NCI-H1930 (cell line): Measurements from ENCODE around the gene RCAN2.
A peak's percentile ranks its signal among the peaks of the same experiment; 100 is the strongest.
"Not testable (repeated sequence)": the region's sequence is repeated elsewhere in the genome, so short reads cannot be mapped to it uniquely, and the experiment has no call there.

Source experiments
- DNase-seq, 2 experiments: peaks; one replicate each; lab custom pipeline; 2025; lab: John Stamatoyannopoulos, UW

RCAN2 gene

DNA sequence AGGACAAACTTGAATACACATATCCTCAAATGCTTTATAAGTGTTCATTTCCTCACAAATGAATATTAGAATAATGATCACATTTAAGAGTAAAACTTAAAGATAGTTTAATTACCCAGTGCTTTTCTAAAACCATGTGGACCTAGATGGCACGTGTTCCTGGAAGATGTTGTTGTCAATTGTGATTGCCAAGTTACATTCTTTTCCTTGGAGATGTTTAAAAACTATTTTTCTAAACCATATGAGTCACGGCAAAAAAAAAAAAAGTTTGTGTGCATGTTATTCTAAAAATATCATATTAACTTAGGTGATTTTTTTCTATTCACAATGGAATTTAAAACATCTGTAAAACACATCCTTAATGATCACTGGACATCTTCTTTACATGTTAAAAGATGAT is 51.1 kb downstream of the RCAN2 start:
- DNase-seq = no peak

DNA sequence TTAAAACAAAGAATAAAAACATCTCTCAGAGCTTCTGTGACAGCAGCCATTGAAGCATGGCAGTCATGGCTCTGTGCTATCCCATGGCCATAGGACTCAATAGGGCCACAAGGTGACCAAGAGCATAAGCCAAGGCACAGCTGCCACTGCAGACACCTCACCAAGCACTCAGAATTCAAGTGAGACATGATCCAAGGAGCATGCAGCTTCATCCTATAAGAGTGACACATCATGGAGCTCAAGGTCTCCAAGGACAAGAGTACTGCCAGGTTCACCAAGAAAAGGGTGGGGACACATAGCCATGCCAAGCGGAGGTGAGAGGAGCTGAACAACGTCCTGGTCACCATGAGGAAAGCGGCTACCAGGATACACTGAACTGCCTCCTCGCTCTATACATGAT is 53.0 kb downstream of the RCAN2 start:
- no peak for DNase-seq

DNA sequence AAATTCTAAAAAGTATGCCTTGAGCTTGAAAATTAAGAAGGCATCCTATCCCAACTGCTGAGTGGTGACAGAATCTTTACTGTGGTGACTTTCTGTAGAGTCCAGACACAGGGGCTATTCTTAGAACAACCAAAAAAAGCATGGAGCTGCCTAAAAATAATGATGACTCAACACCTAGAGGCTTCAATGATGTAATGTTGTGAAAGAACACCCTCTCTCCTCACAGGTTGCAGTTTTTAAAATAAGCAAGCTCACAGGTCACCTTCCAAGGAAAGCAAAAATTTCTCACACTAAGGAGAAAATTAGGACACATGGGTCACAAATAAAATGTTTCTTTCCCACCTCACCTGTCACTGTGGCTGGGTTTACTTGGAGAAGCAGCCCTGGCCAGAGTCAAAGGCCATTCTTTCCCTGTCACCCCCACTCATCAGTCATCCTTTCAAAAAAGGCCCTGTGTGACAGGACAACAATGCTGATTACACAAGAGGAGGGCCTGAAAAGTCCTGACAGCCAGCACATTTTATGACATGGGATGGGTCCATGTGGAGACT is 53.5 kb downstream of the RCAN2 start:
- DNase-seq = no peak

DNA sequence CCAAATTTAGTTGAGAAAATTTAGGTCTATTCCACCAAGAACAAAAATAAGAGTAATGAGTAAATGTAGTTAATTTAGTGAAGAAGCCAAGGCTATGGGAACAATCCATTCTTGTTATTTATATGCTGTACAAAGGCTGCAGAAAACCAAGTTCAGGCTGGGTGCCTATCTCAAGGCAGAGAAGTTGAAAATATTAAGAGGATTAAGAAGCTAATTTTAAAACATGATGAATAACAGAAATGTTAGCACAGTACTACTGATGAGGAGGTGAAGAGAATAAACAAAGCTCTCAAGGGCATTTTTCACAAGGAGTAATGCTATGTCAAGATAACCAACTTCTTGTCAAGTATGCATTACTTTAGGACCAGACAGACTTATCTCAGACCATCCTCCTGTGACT is 68.6 kb downstream of the RCAN2 start:
- no peak for DNase-seq

DNA sequence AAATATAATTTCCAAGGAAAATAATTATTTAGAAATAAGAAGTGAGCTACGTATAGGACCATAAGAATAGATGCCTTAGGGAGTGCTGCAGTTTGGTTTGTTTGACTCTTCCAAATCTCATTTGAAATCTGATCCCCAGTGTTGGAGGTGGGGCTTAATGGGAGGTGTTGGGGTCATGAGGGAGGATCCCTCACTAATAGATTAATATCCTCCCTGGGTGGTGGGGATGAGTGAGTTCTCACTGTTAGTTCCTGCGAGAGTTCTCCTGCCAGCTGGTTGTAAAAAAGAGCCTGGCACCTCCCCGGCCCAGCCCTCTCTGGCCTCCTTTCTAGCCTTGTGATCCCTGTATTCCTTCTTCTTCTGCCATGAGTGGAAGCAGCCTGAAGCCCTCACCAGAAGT is 69.3 kb downstream of the RCAN2 start:
- DNase-seq = no peak

DNA sequence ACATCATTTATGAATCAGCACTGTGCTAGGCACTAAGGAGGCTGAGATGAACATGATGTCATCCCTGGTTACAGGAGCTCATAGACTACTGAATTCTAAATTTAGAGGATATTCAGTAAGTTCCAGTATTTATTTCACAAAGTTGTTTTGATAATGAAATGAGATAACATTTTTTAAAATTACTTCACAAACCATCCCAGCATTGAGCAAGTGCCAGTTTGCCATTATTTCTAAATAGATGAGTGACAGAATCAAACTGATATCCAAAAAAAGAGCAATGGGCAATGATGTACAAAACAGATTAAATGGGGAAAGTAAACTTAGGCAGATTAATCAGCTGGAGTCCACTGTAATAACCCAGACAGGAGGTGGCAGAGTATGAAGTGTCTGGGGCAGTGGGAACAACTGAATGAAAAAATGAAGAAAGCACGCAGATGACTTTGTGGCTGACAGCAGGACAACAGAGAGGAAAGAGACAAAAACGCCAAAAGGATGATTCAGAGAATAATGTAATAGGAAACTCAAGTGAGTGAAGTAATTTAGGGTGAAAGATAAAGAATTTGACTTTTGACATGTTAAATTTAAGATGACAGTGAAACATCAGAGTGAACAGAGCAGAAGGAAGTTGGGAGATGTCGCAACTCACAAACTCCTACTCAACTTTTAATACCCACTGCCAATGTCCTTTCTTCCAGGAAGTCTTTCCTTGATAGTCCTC is 70.2 kb downstream of the RCAN2 start:
- DNase-seq = no peak

DNA sequence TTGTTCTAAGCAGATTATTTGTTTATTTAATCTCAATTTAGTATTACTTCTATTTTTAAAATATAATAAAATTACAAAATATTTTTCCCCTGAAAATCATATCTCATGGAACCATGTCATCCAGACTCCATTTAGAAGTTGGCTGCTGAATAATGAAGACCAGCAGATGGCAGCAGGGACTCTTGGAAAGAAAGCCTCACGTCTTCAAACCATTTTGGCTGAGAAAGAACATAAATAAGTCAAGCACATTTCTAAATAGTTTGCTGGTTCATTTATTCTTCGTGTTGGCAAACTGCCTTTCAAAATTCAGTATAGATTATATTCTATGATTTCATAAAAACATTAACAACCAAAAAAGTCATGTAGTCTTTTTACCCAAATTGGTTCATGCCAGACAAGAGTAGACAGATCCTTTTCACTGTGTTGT is 71.7 kb downstream of the RCAN2 start:
- DNase-seq = peak in 1 of 2 experiments; percentile 42

DNA sequence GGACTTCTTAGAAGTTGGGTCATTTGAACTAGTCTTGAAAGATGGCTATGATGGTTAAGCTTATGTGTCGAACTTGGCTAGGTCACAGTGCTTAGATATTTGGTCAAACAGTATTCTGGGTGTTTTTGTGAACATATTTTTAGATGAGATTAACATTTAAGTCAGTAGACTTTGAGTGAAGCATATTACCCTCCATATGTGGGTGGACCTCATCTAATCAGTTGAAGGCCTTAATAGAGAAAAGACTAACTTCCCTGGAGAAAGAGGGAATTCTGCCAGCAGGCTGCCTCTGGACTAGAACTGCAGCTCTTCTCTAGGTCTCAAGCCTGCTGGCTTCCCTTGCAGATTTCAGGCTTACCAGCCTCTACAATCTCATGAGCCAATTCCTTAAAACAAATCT is 76.9 kb downstream of the RCAN2 start:
- no peak for DNase-seq

DNA sequence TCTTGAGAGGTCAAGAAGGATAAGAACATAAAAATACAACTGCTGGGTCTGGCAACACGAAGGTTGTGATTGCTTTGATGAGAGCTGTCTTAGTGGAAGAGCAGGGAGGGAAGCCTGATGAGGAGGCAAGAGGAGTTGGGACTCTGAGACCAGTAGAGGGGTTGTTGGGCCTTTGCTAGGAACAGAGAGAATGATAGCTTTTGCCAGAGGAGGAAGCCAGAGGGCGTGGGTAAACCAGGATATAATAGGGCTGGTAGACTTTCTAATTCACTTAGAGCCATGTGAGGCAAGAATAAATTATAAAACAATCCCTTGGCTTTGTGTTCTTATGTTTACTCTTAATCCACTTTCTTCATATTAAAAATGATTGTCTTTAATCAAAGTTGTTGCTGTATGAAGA is 78.6 kb downstream of the RCAN2 start:
- no peak for DNase-seq

DNA sequence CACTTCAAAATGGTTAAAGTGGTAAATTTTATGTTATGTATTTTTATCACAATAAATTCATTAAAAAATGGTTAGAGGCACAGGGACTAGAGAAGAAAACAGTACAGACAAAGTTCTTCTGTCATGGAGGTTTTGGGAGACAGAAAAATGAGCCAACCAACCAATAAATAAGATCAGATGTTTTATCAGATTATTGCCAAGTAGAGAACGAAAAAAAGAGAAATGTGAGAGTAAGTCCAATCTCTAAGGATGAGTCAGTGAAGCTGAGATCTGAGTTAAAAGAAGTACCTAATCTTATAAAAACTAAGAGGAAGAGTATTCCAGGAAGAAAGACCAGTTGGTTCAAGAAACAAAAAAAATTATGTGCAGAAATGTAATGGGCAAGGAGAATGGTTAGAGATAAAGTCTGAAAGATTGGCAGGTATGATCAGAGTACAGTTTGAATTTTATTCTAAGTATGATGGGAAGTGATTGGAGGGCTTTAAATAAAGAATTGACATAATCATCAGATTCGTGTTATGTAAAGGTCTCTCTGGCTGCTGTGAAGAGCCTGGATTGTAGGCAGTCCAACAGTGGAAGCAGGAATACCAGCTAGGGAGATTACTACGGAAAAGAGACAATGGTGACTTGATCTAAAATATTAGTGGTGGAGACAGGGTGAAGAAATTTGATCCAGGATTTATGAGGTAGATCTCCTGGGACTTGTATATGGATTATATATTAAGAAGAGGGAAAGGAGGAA is 79.6 kb downstream of the RCAN2 start:
- DNase-seq = no peak

DNA sequence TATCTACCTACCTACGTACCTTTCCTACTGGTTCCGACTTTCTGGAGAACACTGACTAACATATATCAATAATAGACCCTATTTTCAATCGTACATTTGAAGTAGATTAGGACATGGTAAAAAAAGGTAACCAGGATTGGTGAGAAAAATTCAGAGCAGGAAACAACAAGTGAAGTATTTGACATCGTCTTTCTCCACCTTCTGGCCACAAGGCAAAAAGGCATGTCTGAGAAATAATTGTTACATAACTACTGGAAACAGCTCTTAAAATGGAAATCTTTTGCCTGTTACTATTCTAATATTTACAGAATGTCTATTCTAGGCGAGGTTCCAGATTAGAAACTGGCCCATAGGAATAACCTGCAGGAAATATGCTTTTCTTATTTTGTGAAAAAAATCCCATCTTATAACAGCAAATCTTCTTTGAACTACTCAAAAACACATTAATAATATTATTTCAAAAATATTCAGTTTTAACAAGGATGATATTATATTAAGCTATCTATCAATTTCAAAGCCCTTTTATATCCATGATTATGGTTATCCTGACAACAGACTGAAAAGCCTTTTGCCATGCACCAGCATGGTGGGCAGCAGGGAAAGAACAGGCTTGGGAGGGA is 80.8 kb downstream of the RCAN2 start:
- DNase-seq = no peak

DNA sequence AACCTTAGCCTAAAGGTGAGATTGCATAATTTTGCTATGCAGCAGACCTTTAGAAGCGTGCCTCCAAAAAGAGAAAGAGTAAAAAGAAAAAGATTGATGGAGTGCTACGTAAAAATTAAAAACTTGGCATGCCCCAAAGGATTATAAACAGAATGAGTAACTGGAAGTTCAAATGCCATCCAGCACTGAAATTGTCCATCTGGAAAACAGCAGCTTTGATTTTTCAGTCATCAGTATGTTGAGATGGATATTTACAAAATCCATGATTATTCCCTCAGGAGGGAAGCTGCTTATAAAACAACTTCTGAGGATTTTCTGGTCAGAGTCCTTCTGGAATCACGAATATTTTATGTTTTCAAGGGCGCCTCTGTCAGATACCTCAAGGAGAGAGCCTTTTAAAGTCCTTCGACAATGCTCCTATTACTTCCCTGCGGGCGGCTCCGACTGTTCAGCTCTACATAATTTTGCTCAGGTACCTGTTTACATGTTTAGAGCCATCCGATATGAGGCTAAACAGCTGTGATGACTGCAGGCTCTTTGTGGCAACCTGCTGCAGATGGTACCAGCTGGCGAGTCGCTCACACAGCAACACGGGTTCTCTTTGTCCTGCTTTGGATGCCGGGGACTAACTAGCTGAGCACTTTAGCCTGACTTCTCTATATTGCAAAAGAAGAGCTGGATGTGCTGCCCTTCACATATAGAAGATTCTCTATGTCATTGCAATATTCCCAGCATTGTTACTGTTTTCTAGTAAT is 83.3 kb downstream of the RCAN2 start:
- no peak for DNase-seq

DNA sequence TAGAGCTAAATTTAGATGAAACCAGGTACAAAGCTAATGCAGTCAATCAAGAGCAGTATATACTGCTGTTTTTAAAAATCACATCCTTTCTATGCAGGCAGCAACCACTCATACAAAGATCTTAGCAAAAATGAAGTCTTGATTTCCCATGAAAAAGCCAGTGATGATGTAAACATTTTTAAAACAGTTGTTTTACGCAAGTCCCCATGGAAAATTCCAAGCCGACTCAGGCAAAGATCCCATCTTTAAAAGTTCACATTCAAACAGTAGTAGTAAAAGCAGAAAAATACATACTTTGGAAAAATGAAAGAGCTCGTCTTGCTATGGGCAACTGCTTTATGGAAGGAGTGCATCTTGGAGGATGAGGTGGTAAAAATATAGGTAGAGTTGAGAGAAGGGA is 84.0 kb downstream of the RCAN2 start:
- DNase-seq = no peak

DNA sequence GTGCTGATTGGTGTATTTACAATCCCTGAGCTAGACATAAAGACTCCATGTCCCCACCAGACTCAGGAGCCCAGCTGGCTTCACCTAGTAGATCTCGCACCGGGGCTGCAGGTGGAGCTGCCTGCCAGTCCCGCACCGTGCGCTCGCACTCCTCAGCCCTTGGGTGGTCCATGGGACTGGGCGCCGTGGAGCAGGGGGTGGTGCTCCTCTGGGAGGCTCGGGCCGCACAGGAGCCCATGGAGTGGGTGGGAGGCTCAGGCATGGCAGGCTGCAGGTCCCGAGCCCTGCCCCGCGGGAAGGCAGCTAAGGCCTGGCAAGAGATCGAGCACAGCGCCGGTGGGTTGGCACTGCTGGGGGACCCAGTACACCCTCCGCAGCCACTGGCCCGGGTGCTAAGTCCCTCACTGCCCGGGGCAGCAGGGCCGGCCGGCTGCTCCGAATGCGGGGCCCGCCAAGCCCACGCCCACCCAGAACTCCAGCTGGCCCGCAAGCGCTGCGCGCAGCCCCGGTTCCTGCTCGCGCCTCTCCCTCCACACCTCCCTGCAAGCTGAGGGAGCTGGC is 85.5 kb downstream of the RCAN2 start:
- DNase-seq = not testable (repeated sequence)

DNA sequence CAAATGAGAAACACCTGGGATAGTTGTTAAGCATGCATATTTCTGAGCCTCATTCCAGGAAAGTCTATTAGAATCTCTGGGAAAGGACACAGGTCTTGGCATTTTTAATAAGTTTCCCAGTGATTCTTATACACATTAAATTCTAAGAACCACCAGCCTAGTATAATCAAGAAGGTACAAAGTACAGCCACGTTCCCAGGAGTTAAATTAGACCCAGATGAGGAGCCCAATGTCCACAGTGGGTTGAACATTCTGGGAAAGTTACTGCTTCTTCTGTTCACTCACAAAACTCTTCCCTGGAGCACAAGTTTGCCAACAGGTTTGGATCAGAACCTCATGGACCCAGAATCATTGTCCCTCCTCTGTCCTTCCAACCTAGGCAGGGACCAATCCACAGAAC is 90.4 kb downstream of the RCAN2 start:
- DNase-seq = no peak

DNA sequence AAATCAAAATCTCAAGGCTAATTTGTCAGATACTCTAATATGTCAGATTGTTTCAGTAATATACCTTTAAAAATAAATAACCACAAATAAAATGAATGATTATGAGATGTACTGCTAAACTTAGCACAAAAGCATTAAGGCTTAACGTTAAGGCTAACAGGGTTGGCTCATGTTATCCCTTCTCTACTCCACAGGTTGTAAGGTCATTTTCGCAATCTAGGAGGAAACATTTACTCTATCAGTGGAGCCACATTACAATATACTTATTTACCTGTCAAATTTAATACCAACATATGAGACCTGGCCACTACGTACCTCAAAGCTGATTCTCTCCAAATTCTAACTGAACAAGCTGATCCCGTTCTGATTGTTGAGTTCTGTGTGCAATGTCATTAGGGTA is 95.7 kb downstream of the RCAN2 start:
- DNase-seq = no peak

DNA sequence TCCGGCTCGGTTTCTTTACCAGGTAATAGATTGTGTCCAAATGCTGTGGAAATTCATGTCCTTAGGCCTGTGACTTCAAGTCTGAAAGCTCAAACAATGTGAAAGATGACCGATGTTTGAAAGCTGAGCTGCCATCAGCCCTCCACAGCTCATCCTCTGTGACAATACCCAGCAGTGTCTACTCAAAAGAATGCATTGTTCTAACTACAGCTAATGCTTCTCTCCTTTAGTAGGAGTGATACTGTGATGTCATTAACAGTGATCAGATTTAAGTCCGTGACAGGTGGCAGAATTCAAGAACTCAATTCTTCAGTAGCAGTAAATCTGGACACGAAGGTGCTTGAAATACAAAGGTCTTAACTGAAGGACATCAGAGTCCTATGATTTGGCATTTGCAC is 97.3 kb downstream of the RCAN2 start:
- DNase-seq = no peak

DNA sequence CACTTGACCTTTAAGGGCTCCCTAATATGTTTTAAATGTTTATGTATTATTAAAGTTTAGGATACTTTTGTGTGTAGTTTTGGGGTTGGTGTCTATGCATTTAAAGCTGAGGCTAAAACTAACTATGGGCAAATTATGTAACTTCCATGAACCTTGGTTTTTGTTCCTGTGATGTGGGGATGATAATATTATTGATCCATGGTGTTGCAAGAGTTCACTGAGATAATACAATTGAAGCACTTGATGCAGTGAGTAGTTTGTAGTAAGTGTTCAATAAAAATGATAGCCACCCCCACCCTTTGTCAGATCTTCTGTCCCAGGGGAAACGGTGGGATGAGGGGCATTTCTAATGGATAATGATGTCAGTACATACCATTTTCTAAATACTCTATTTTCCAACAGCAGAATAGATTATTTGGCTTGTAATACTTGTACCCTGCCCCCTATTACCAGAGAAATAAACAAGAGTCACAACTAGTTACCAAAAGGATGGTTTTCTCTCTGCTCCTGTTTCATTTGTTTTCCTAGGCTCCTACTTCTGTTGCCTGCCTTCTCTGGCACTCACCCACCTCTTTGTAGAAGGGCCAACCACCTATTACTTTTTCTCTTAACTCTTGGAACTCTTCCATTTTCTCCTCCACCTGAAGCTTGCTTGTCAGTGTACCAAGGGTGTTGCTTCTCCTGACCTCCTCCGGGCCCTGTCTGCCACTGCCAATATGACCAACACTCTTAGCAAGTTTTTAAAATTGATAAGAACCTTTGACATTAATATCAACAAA is 97.9 kb downstream of the RCAN2 start:
- DNase-seq = no peak

DNA sequence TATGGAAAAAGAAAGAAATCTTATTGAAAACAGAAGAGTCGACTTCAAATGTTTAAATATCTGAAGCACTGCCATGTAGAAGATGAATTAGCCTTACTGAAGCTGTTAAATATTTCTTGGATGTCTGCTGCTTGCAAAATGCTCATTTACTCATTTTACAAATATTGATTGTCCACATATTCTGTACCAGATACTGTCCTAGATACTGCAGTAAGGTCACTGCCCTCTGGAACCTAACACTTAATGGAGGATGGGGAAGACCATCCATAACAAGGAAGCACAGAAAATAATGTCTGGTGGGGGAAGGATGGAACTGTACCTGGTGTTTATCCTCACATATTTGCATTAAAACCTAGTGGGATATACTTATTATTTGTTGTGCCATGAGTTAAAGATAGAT is 99.0 kb downstream of the RCAN2 start:
- no peak for DNase-seq

DNA sequence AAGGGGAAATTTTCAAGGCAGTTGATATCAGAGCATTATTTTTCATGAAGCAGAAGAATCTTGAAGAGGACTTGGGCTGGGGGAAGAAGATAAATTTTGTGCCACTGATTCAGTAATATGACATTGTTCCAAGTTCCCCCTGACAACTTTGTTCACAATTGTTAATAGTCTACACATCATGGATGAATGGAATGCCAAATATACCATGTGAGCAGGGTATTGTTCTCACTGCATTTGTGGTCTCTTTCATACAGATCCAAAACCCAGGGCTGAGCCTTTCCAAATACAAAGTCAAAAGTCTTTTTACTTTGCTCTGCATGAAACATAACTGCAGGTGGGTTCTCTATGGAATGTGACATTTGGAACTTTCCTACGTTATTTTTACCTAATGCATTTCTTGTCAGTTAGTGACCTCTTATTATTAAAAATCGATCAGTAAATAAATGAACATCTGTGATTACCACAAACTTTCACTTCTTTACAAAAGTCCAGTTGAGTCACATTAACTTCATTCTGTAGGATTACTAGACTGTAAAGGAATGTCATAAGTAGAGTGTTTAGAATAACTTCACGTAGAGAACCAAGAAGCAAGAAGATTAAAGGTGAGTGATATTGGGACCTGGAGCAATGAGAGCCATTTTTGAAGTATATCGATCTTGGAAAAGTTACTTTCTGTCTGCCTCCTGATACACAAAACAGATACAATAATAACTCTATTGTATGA is 100.9 kb downstream of the RCAN2 start:
- no peak for DNase-seq
